Transverse colon (tissue), 4 donors: ENCODE data around the gene PRLHR. TPM values are rescaled to one million over a fixed set of nuclear protein-coding genes. Genes with fewer than 3 reads are reported as not detected.

Source experiments
- DNase-seq: peaks from one replicate; pipeline ENCODE4 v3.0.0-alpha.2; 2019
- H3K27ac ChIP-seq, 4 donors: fragments of 200-600 bp; sonication (generic); 2 replicates each; pipeline ENCODE4 v1.5.1; 2016 to 2018; ENCODE audit warnings: inconsistent platforms in 4 of 4
- H3K27me3 ChIP-seq: fragments of 200-600 bp; sonication (generic); 2 replicates; pipeline ENCODE4 v1.5.1; 2017; ENCODE audit warnings: inconsistent platforms
- H3K36me3 ChIP-seq, 4 donors: fragments of 200-600 bp; sonication (generic); 2 replicates each; pipeline ENCODE4 v1.5.1; 2017 to 2019; ENCODE audit warnings: inconsistent platforms in 4 of 4
- H3K4me1 ChIP-seq, 4 donors: fragments of 200-600 bp; sonication (generic); 2 replicates each; pipeline ENCODE4 v1.5.1; 2017 to 2020; ENCODE audit warnings: inconsistent platforms in 4 of 4
- H3K4me3 ChIP-seq, 4 donors: fragments of 200-600 bp; sonication (generic); 1 replicate in 1 of 4; 2 replicates in 3 of 4; pipeline versions ENCODE4 v1.5.1 to v1.6.1; 2017 to 2019; ENCODE audit warnings: inconsistent platforms in 4 of 4
- H3K9me3 ChIP-seq, 2 donors: fragments of 200-600 bp; sonication (generic); 2 replicates each; pipeline ENCODE4 v1.5.1; 2017 to 2019; ENCODE audit warnings: inconsistent platforms in 2 of 2
- CTCF ChIP-seq, 5 experiments: fragments of 200-600 bp in 3 of 5; fragments of 450-650 bp in 2 of 5; sonication (generic) in 3 of 5; IDR thresholded peaks; 1 replicate in 2 of 5; 2 replicates in 3 of 5; pipeline ENCODE4 v1.5.1; 2016 to 2017; ENCODE audit warnings: antibody characterized with exemption in 5 of 5, inconsistent platforms in 3 of 5, mild to moderate bottlenecking in 2 of 5, moderate library complexity in 1 of 5
- EP300 ChIP-seq: sonication (generic); formaldehyde crosslinking; IDR thresholded peaks from one replicate; pipeline ENCODE4 v1.6.1; 2017; ENCODE audit warnings: antibody characterized with exemption, low read depth
- POLR2A ChIP-seq: fragments of 450-650 bp; IDR thresholded peaks from one replicate; pipeline ENCODE4 v1.6.1; 2016; ENCODE audit warnings: antibody characterized with exemption, mild to moderate bottlenecking, moderate library complexity
- POLR2AphosphoS5 ChIP-seq, 3 donors: sonication (generic); formaldehyde crosslinking; IDR thresholded peaks; one replicate each; pipeline ENCODE4 v1.6.1; 2016; ENCODE audit warnings: antibody characterized with exemption in 3 of 3
- WGBS, 2 donors: methylation state at CpG; one replicate each; pipeline ENCODE4 v1.1.5; 2018; ENCODE audit warnings: low coverage in 1 of 2; 5-methylcytosine and 5-hydroxymethylcytosine counted together
- in situ Hi-C, 4 donors: fragments of 200-750 bp; cut with MboI; loops; one replicate each; pipeline versions ENCODE4 v1.15.0 to v1.15.1; 2017; ENCODE audit warnings: low sequenced_read_pairs in 3 of 4, low pct_ligation_motif_present in 1 of 4, low pct_unique_long_range_greater_than_20kb in 1 of 4
- intact Hi-C: fragments of 100-400 bp; cut with DNase I; formaldehyde crosslinking; loops from one replicate; pipeline ENCODE4 v1.15.1; 2023; ENCODE audit warnings: low total_unique reads
- total RNA-seq, 4 donors: library from RNA; depleted of rRNA; stranded (reverse); fragments of >200 nt; gene quantifications; one replicate each; pipeline ENCODE4 v1.1.0, GENCODE V29; 2016

Gene PRLHR
- total RNA-seq, 4 donors from 2014 or later: not detected

- no peaks in the 10 kb centered on the region for H3K4me1 ChIP-seq
- H3K4me3 ChIP-seq: no peak overlapping the region
- no peaks in the 10 kb centered on the region for H3K36me3 ChIP-seq
- TF ChIP-seq EP300: no peak
- no peak for TF ChIP-seq POLR2AphosphoS5 (IDR thresholded peaks at IDR 0.05)
- no peak for TF ChIP-seq POLR2A
- TF ChIP-seq CTCF (IDR thresholded peaks at IDR 0.05): no peak
- no peaks in the 10 kb centered on the region for H3K9me3 ChIP-seq
- H3K27ac ChIP-seq: no peak overlapping the region
- in situ Hi-C loops: loop anchor here in 3 of 4 donors (10.0 to 25.0 kb wide), 3 partner anchors 162 to 324 kb away; no protein-coding TSS in a partner anchor
- H3K27me3 ChIP-seq: no peaks in the 10 kb centered on the region
- DNase-seq: no peak
- intact Hi-C loops: loop anchor here (10.0 kb wide), 1 partner anchor 462 kb away; the partner anchor contains the start of gene NANOS1
- 69 to 73% methylated on average over 1 of the region's 1 CpG for WGBS, 2 donors
Observed at GRCh38 chr10:118562851-118563250, 32.6 kb downstream of the PRLHR start.

- 56% methylated on average over 4 of the region's 4 CpGs; no CpG with 5 or more reads in 1 of the 2 donors for WGBS, 2 donors
- Histone ChIP-seq H3K27ac (no peak overlapping the region), H3K36me3 (no peaks in the 10 kb centered on the region), H3K27me3 (peaks cover 36% of the 10 kb centered on the region), H3K4me1 (no peaks in the 10 kb centered on the region), H3K4me3 (no peak overlapping the region), H3K9me3 (no peaks in the 10 kb centered on the region)
- intact Hi-C loops (no loop called here), in situ Hi-C loops (loop anchor here in 3 of 4 donors (25.0 kb wide), 2 partner anchors 254 to 329 kb away; no protein-coding TSS in a partner anchor)
- no peak for TF ChIP-seq EP300
- TF ChIP-seq POLR2A: no peak
- no peak for TF ChIP-seq CTCF (IDR thresholded peaks at IDR 0.05)
- no peak for TF ChIP-seq POLR2AphosphoS5 (IDR thresholded peaks at IDR 0.05)
- no peak for DNase-seq
Observed at GRCh38 chr10:118557946-118558345, 37.5 kb downstream of the PRLHR start.

- peaks cover 27% of the 10 kb centered on the region for H3K27me3 ChIP-seq
- DNase-seq: no peak
- H3K36me3 ChIP-seq: no peaks in the 10 kb centered on the region
- TF ChIP-seq CTCF (IDR thresholded peaks at IDR 0.05) (no peak), EP300 (no peak), POLR2AphosphoS5 (IDR thresholded peaks at IDR 0.05) (no peak)
- H3K4me1 ChIP-seq: no peaks in the 10 kb centered on the region
- H3K4me3 ChIP-seq: no peak overlapping the region
- in situ Hi-C loops (loop anchor here in 3 of 4 donors (25.0 kb wide), 2 partner anchors 261 to 336 kb away; no protein-coding TSS in a partner anchor), intact Hi-C loops (no loop called here)
- H3K27ac ChIP-seq: no peak overlapping the region
- H3K9me3 ChIP-seq: no peaks in the 10 kb centered on the region
- WGBS, 2 donors: 65 to 74% methylated on average over 4 to 10 of the region's 10 CpGs
Observed at GRCh38 chr10:118551535-118552100, 43.8 kb downstream of the PRLHR start.

GRCh38 chr10:118547282-118547681, 48.2 kb downstream of the PRLHR start:
- no peak overlapping the region for H3K4me3 ChIP-seq
- H3K27ac ChIP-seq: no peak overlapping the region
- in situ Hi-C loops (no loop called here), intact Hi-C loops (no loop called here)
- H3K9me3 ChIP-seq: no peaks in the 10 kb centered on the region
- DNase-seq: no peak
- H3K27me3 ChIP-seq: peaks cover 23% of the 10 kb centered on the region
- no peaks in the 10 kb centered on the region for H3K36me3 ChIP-seq
- H3K4me1 ChIP-seq: no peaks in the 10 kb centered on the region
- no peak for TF ChIP-seq POLR2A
- TF ChIP-seq POLR2AphosphoS5 (IDR thresholded peaks at IDR 0.05): no peak
- no peak for TF ChIP-seq CTCF (IDR thresholded peaks at IDR 0.05)
- TF ChIP-seq EP300: no peak
- WGBS, 2 donors: 79 to 88% methylated on average over 4 to 5 of the region's 5 CpGs
